GM19467 (cell line): ENCODE data around the gene KAZN.

ENCODE experiments used
- ATAC-seq: cut with Tn5 transposase; IDR thresholded peaks from one replicate; pipeline ENCODE4 v1.9.1; 2021; ENCODE audit warnings: mild to moderate bottlenecking, moderate library complexity; ENCODE audit not compliant: unreplicated experiment

The KAZN gene

GRCh38 chr1:14812189-14812588 is 213.7 kb downstream of the KAZN start:
- ATAC-seq = no peak

DNA sequence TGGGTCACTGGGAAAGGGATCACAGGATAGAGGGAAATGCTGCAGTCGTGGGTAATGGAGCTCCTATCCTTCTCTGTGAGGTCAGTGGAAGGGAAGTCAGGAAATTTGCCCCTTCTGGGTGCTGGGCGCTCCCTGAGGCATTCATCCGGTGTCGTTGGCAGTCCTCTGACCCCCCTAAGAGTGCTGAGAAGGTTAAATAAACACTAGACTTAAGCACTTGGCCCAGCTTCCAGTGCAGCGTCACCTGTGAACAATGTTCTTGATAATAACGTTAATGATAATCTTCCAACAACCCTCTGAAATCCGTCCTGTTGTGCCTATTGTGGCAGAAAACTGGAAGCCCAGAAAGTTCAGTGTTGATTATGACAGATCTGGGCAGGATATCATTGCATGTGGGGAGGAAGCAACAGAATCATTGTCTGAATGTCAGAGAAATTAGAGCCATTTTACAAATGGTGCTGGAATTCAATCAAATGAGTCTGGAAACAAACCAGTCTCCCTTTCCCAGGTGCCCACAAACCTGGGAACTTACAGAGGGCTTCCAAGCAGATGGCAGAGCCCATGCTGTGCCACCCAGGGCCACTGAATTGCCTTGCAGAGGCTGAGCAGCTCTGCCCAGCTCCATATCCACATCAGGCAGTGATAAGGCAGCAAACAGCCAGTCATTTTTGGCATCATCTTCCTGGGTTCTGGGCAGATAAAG is 216.8 kb downstream of the KAZN start:
- no peak for ATAC-seq

DNA sequence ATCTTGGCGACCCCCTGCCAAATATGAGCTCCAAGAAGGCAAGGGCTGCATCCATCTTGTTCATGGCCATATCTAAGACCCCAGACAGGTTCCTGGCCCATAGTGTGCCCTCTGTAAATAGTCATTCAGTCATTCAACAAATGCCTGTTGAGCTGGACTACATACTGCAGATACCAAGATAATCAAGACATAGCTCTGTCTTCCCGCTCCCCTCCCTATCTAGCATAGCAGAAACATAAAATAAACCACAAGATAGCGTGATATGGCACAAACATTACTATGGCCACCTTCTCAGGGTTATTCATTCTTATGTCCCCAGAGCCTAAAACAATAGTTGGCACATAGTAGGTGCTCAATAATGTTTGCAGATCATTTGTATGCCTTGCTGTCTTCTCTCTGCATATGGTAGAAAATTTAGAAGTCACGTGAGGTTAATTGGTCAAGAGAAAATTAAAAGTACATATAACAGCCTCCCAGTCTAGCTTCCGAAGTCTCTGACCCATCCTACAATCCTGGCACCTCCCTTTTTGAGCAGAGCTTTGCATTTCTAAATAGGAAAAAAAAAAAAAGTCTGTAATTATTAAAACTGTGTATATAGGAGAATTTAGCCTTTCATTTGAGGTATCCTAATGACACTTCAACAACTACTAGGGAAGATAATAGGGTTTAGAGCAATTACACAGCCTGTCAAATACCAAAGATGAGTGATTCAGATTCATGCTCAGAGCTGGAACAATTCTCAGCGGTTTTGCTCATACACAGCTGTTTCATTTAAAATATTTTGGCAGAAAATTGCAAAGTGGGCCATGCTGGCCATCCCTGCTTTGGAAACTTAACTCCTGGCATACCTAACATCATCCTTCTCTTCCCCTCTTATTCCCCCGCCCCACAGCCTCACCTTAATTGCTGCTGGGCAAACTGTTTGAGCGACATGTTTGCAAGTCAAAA is 219.0 kb downstream of the KAZN start:
- ATAC-seq = no peak

DNA sequence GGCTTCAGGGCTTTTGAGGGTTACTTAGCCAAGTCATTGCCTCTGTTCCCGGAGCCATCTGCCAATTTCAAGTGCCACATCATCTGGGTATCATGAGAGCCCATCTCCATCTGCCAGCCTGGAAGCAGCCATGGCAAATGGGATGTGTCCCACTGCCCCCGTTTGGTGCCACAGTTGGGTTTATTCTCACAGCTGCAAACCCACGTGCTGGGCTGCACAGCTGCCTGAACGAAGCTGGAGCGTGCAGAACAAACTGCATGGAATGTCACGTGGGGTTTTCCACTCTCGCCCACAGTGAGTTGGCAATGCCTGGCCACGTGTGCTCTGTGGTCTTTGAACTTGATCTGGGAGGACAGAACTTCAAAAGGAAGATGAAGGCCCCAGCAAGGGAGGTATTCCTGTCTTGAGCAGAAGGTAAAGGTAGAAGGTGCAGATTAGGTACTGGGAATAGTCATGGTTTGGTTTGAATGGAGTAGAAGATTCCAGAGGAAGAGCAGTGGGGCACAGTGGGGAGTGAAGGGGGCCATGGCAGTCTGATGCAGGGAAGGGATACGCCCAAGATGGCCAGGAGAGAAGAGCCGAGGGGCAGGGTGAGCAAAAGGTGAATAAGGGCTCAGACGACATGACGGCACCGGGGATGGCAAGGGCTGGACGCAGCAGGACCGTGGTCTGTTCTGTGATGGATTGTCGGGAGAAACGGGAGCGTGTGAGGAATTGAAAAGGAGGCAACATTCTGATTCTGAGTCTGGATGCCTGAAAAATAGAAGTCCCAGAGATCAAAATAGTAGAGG is 222.0 kb downstream of the KAZN start:
- no peak for ATAC-seq

GRCh38 chr1:14822493-14822892 is 224.0 kb downstream of the KAZN start:
- ATAC-seq = no peak

GRCh38 chr1:14822996-14823395 is 224.5 kb downstream of the KAZN start:
- no peak for ATAC-seq

DNA sequence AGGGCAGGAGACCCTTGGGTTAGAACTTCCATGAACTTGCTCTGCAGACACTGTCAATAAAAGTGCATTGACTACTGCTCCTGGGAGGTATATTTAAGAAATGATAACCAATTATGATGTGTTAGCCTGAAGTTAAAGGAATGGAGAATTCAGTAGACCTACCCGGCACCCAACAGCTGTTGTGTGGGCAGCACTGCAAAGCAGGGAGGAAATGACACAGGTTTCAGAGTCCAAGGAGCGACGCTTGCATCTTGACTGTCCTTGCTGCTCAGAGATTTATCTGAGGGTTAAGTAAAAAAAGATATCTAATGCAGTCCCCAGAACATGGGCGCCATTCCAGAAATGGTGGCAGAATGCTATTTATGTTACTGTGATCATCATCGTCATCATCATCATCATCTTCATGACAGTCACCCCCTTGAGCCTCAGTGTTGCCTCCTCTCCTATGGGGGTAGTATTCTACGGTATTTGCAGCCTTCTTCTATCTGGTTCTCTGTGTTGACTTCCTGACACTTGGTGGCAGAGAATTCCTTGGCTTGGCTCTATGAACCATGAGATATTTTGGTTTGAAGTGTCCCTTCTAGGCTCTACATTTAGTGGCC is 225.9 kb downstream of the KAZN start:
- ATAC-seq = no peak

GRCh38 chr1:14825396-14825795 is 226.9 kb downstream of the KAZN start:
- ATAC-seq = no peak

- no peak for ATAC-seq
These were observed 227.7 kb downstream of the KAZN start for GRCh38 chr1:14826172-14826636.

- no peak for ATAC-seq
These were observed 228.3 kb downstream of the KAZN start for GRCh38 chr1:14826731-14827326.

GRCh38 chr1:14827870-14828269 is 229.4 kb downstream of the KAZN start:
- ATAC-seq = no peak

DNA sequence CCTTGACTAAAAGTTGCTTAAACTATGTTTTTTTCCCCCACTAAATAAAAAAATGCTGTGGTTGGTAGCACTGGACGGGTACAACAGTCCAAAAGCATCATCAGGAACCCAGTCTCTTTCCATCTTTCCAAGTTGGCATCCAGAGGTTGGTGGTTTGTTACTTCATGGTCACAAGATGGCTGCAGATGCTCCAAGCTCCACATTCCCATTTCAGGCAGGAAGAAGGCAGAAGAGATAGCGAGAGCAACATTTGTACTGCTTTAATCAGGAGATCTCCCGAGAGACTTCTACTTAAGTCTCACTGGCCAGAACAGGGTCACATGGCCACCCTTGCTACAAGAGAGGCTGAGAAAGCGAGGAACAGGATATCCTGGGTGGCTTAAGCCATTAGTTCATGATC is 230.2 kb downstream of the KAZN start:
- no peak for ATAC-seq

DNA sequence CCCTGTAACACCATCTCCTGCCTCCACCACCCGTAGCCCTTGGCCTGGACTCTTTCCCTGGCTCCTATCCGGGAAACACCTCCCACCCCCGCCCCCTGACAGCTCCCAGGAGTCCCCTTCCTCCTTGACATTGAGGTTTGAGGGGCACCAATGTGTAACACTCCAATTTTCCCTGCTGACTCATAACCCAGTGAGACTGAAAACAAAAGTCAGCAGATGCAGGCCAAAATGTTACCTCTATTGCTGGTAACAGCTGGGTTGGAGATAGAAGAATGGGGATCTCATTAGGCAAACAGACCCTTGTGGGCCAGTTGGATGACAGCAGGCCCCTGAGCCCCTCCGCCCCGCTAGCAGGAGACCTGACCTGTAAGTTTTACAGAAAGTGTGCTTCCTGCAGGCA is 237.2 kb downstream of the KAZN start:
- ATAC-seq = no peak

GRCh38 chr1:14836426-14837140 is 238.1 kb downstream of the KAZN start:
- no peak for ATAC-seq

DNA sequence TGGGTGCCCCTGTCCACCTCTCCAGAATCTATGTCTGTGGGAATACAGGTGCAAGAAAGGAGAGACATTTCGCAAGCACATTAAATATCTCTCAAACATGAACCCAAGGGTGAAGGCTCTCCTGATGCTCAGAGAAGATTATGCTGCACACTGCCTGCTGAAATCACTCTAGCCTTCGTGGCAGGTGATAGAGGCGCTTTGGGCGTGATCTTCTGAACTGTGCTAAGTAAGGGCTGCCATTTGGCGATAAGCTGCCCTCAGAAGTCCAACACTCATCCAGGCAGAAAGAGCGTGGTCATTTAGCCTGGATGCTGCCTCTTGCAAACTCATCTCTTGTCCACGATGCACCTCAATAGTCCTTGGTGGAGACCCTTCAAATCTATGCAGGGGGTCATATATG is 241.9 kb downstream of the KAZN start:
- no peak for ATAC-seq

DNA sequence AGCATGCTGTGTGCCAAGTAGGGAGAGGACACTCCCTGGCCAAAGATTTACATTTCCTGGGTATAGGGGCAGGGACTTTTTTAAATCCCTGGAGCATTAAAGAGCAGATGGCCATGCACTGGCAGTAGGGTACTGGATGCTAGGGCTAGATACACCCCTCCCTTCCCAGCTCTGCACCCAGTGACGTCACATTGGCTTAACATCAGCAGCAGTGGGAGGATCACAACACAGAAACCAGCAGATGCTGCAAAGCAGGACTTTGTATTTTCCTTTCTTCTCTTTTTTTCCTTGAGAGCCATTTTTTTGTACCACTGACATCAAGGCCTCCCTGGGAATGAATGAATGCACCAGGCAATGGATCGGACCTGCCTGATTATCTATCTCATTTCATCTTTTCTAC is 243.0 kb downstream of the KAZN start:
- ATAC-seq = no peak

GRCh38 chr1:14841951-14842350 is 243.5 kb downstream of the KAZN start:
- ATAC-seq = no peak

DNA sequence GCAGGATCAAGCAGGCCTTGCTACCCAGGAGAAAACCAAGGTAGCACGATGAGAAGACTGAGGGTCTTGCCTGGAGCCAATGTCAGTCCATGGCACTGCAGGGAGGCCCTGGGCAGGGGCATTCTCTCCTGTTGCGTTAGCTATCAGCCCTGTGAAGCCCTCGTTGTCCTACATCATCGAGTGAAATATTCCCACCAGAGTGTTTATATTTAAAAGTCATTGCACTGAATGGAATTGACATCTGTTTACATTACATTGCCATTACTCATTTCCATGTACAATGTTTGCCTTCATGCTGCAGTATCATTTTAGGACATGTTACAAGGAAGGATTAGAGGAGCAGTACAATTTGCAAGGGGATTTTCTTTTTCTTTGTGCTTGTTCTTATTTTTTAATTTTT is 243.9 kb downstream of the KAZN start:
- no peak for ATAC-seq

DNA sequence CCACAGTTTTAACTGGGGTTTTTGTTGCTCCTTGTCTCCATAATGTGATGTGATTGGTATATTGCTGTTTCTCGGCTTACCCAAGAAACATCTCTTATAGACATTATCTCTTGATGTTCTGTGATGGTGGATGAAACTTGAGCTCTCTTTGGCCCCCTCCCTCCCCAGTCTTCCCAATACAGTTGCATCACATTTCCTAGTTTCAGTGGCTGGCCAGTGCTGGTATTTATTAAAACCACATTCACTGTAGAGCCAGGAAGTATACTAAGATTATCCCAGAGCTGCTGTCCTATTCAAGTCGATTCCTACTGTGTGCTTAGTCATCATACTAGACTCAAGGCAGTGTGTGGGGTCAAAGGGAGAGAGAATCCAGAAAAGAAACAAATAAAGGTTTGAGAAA is 244.4 kb downstream of the KAZN start:
- no peak for ATAC-seq

DNA sequence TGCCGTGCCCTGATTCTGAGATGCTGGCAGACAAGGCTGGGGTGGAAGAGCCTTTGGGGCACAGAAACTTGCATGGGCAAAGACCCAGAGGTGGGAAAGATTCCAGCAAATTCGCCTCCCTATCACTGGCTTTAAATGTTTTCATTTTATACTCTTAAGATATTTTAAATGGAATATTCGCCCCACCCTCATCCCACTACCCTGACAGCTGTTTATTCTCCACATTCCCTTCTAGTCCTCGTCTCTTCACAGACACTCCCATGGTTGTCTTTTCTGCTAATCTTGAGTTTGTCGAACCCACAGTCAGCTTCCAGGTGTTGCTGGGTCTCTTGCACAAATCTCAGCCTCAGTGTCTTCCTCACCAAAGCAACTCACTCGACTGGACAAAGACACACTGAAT is 245.0 kb downstream of the KAZN start:
- no peak for ATAC-seq
